SK-MEL-5 (cell line): ENCODE results near the gene NOS1AP. TPM values are rescaled to one million over a fixed set of nuclear protein-coding genes. Genes with fewer than 3 reads are reported as not detected.

Source experiments
- small RNA-seq, 2 experiments: library from RNA; depleted of rRNA; stranded (forward); fragments of <200 nt; gene quantifications; one replicate each; pipeline ENCODE3, GENCODE V24; 2014
- total RNA-seq: library from RNA; depleted of rRNA; stranded (reverse); fragments of >200 nt; shearing (Covaris generic); gene quantifications from 2 replicates; pipeline ENCODE4 v1.2.3, GENCODE V29; 2014; rRNA removed

NOS1AP gene
- total RNA-seq, 1 experiment from 2014 or later, result 0.29 TPM

Small RNAs within 50 kb of the gene (small RNA-seq; reads per million reads assigned to genes)
- gene MIR4654, result 0 to 0.19 reads per million in 2 experiments
- gene MIR556, result 0 to 0.10 reads per million in 2 experiments
- 0 reads per million in 2 experiments for gene RNA5SP61

Other genes starting within 250 kb of the NOS1AP start
- 0.16 and 1.1 TPM in 2 replicates for gene OLFML2B, start 45.8 kb upstream of the NOS1AP start, total RNA-seq